ENCODE data around the gene MS4A18. TPM values are rescaled to one million over a fixed set of nuclear protein-coding genes. Genes with fewer than 3 reads are reported as not detected.

Gene MS4A18
- total and polyA plus RNA-seq, 2 experiments from 2014 or later = not detected

DNA sequence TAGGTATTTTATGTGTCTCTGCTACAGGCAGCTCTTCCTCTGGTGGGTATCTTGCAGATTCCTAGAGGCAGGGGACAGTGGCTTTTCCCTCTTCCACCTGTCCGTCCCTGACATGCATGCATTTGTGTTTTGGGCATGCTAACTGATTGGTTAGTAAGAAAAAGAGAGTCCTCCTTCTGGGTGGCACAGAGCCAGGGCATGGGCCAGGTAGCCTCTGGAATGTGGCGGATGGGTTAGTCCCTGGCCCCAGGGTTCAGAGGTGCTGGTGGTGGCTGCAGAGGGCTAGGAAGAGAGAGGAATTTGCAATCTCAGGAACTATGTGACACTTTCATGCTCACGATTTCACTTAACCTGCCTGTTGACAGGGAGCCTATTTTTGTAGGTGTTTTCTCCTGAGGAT is 26.4 kb downstream of the MS4A18 start:
- H3K27me3 ChIP-seq = no peaks in the 10 kb centered on the region
- no peaks in the 10 kb centered on the region for H4K20me1 ChIP-seq (ENCODE audit: insufficient read depth, poor library complexity, severe bottlenecking)
- TF ChIP-seq EZH2 (IDR thresholded peaks at IDR 0.05; ENCODE audit: borderline replicate concordance) (no peak), EZH2phosphoT487 (IDR thresholded peaks at IDR 0.05; ENCODE audit: low read depth, severe bottlenecking, unreplicated experiment) (no peak)
- TF ChIP-seq, protein P1, sequence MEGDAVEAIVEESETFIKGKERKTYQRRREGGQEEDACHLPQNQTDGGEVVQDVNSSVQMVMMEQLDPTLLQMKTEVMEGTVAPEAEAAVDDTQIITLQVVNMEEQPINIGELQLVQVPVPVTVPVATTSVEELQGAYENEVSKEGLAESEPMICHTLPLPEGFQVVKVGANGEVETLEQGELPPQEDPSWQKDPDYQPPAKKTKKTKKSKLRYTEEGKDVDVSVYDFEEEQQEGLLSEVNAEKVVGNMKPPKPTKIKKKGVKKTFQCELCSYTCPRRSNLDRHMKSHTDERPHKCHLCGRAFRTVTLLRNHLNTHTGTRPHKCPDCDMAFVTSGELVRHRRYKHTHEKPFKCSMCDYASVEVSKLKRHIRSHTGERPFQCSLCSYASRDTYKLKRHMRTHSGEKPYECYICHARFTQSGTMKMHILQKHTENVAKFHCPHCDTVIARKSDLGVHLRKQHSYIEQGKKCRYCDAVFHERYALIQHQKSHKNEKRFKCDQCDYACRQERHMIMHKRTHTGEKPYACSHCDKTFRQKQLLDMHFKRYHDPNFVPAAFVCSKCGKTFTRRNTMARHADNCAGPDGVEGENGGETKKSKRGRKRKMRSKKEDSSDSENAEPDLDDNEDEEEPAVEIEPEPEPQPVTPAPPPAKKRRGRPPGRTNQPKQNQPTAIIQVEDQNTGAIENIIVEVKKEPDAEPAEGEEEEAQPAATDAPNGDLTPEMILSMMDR (IDR thresholded peaks at IDR 0.05; ENCODE audit: poor library complexity) = no peak
- H3K4me3 ChIP-seq = no peak overlapping the region
- no peaks in the 10 kb centered on the region for H3K4me1 ChIP-seq (ENCODE audit: insufficient read depth)
- no peaks in the 10 kb centered on the region for H3K36me3 ChIP-seq (replicated peaks; ENCODE audit: insufficient read depth, low read depth)
- no peak overlapping the region for H2AFZ ChIP-seq
- H3K79me2 ChIP-seq = no peaks in the 10 kb centered on the region
- no peak overlapping the region for H3K4me2 ChIP-seq
- no peak overlapping the region for H3K27ac ChIP-seq
- H3K9me2 ChIP-seq (replicated peaks; ENCODE audit: insufficient read depth) = no peaks in the 10 kb centered on the region
- DNase-seq (ENCODE audit: low spot score) = no peak
- H3K9me3 ChIP-seq (ENCODE audit: low read depth) = no peaks in the 10 kb centered on the region
- WGBS (ENCODE audit: low lambda C conversion rate, missing lambda C conversion rate) = 79% methylated on average over 3 of the region's 3 CpGs

DNA sequence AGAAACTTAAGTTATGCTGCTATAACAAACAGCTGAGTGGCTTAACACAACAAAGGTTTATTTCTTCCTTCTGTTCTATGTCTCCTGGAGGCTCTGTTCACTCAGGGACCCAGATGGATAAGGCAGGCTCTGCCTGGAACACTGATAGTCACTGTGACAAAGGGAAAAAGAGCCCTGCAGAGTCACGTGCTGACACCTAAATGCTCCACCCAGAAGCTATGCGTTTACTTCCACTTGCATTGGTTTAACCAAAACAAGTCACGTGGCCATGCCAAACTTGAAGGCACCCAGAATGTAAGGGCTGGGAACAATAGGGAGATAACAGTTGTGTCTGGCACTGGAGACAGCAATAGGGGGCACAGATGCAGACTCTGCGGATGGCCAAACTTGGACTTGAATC is 28.8 kb downstream of the MS4A18 start:
- Histone ChIP-seq H3K36me3 (replicated peaks; ENCODE audit: insufficient read depth, low read depth) (no peaks in the 10 kb centered on the region), H3K27me3 (no peaks in the 10 kb centered on the region), H3K4me3 (no peak overlapping the region), H3K9me2 (replicated peaks; ENCODE audit: insufficient read depth) (no peaks in the 10 kb centered on the region), H3K9me3 (ENCODE audit: low read depth) (no peaks in the 10 kb centered on the region), H3K4me2 (no peak overlapping the region), H3K4me1 (ENCODE audit: insufficient read depth) (peaks cover 2% of the 10 kb centered on the region), H2AFZ (no peak overlapping the region), H3K79me2 (no peaks in the 10 kb centered on the region), H4K20me1 (ENCODE audit: insufficient read depth, poor library complexity, severe bottlenecking) (no peaks in the 10 kb centered on the region), H3K27ac (no peak overlapping the region)
- TF ChIP-seq, protein P1 (IDR thresholded peaks at IDR 0.05; ENCODE audit: poor library complexity) = no peak
- TF ChIP-seq EZH2phosphoT487 (IDR thresholded peaks at IDR 0.05; ENCODE audit: low read depth, severe bottlenecking, unreplicated experiment) (no peak), EZH2 (IDR thresholded peaks at IDR 0.05; ENCODE audit: borderline replicate concordance) (no peak)
- DNase-seq (ENCODE audit: low spot score) = no peak
- 70% methylated on average over 4 of the region's 4 CpGs for WGBS (ENCODE audit: low lambda C conversion rate, missing lambda C conversion rate)

DNA sequence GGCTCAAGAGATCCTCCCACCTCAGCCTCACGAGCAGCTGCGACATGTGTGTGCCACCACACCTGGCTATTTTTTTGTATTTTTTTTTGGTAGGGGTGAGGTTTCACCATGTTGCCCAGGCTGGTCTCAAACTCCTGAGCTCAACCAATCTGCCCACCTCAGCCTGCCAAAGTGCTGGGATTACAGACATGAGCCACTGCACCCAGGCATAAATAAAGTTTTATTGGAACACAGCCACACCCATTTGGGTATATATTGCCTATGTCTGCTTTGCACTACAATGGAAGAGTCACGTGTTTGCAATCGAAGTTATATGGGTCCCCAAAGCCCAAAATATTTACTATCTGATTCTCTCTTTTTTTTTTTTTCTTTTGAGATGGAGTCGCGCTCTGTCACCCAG is 30.4 kb downstream of the MS4A18 start:
- Histone ChIP-seq H3K36me3 (replicated peaks; ENCODE audit: insufficient read depth, low read depth) (no peaks in the 10 kb centered on the region), H2AFZ (no peak overlapping the region), H3K9me3 (ENCODE audit: low read depth) (no peaks in the 10 kb centered on the region), H3K9me2 (replicated peaks; ENCODE audit: insufficient read depth) (no peaks in the 10 kb centered on the region), H3K79me2 (no peaks in the 10 kb centered on the region), H3K27me3 (no peaks in the 10 kb centered on the region), H3K4me2 (no peak overlapping the region), H3K4me1 (ENCODE audit: insufficient read depth) (peaks cover 8% of the 10 kb centered on the region), H3K27ac (no peak overlapping the region), H3K4me3 (no peak overlapping the region), H4K20me1 (ENCODE audit: insufficient read depth, poor library complexity, severe bottlenecking) (no peaks in the 10 kb centered on the region)
- TF ChIP-seq EZH2 (IDR thresholded peaks at IDR 0.05; ENCODE audit: borderline replicate concordance) (no peak), EZH2phosphoT487 (IDR thresholded peaks at IDR 0.05; ENCODE audit: low read depth, severe bottlenecking, unreplicated experiment) (no peak)
- TF ChIP-seq, protein P1 (IDR thresholded peaks at IDR 0.05; ENCODE audit: poor library complexity) = no peak
- no peak for DNase-seq (ENCODE audit: low spot score)
- 94% methylated on average over 6 of the region's 6 CpGs for WGBS (ENCODE audit: low lambda C conversion rate, missing lambda C conversion rate)
